Measurements from ENCODE around the gene LRRC36. TPM values are rescaled to one million over a fixed set of nuclear protein-coding genes. Genes with fewer than 3 reads are reported as not detected.

Gene LRRC36
- total RNA-seq, 4 donors from 2014 or later: 0.17 TPM; not detected in 3

GRCh38 chr16:67431775-67432505, 105.3 kb downstream of the LRRC36 start:
- no peak for TF ChIP-seq CTCF (IDR thresholded peaks at IDR 0.05; ENCODE audit: low read depth)

GRCh38 chr16:67432506-67432890, 105.9 kb downstream of the LRRC36 start:
- no peak for TF ChIP-seq CTCF (IDR thresholded peaks at IDR 0.05; ENCODE audit: low read depth)

- no peak for TF ChIP-seq CTCF (IDR thresholded peaks at IDR 0.05; ENCODE audit: low read depth)
Measured at GRCh38 chr16:67433131-67433719, 106.6 kb downstream of the LRRC36 start.

Small RNAs within 50 kb of the gene (small RNA-seq; reads per million reads assigned to genes)
- not detected for gene RNU1-123P

Other genes with a start within 250 kb of the LRRC36 start
- gene PHAF1, start 216.9 kb upstream of the LRRC36 start, total RNA-seq: 10 to 100 TPM; 15.1 to 30.1 (median 19.1) TPM
- 1 to 10 TPM; 2.8 to 5.9 (median 4.6) TPM for gene B3GNT9, start 175.8 kb upstream of the LRRC36 start, total RNA-seq
- 10 to 100 TPM in 3 of 4 donors, 1 to 10 TPM in 1; 6.7 to 42.3 (median 33.6) TPM for gene TRADD, start 166.9 kb upstream of the LRRC36 start, total RNA-seq
- gene FBXL8, start 166.9 kb upstream of the LRRC36 start, total RNA-seq: 10 to 100 TPM in 3 of 4 donors, 1 to 10 TPM in 1; 4.2 to 13.2 (median 11.7) TPM
- 10 to 100 TPM; 17.3 to 44.3 (median 35.1) TPM for gene HSF4, start 162.1 kb upstream of the LRRC36 start, total RNA-seq
- 100 to 1,000 TPM in 1 of 4 donors, 10 to 100 TPM in 3; 22.9 to 106 (median 57.4) TPM for gene NOL3, start 156.3 kb upstream of the LRRC36 start, total RNA-seq
- gene MATCAP1, start 142.9 kb upstream of the LRRC36 start, total RNA-seq: 10 to 100 TPM; 10.1 to 36.9 (median 12.5) TPM
- 10 to 100 TPM in 1 of 4 donors, 1 to 10 TPM in 2, under 1 TPM in 1; 0.17 to 13.8 (median 1.7) TPM for gene EXOC3L1, start 136.7 kb upstream of the LRRC36 start, total RNA-seq
- 10 to 100 TPM; 48.1 to 70.8 (median 58.9) TPM for gene E2F4, start 134.7 kb upstream of the LRRC36 start, total RNA-seq
- gene ELMO3, start 127.7 kb upstream of the LRRC36 start, total RNA-seq: 1 to 10 TPM in 1 of 4 donors, under 1 TPM in 3; 0.51 to 1.5 (median 0.93) TPM
- gene TMEM208, start 99.7 kb upstream of the LRRC36 start, total RNA-seq: 10 to 100 TPM; 21.9 to 36.1 (median 33.3) TPM
- gene FHOD1, start 79.3 kb upstream of the LRRC36 start, total RNA-seq: 10 to 100 TPM; 10.3 to 83.3 (median 20.9) TPM
- 1 to 10 TPM in 3 of 4 donors, not detected in 1; 1.0 to 2.3 (median 1.3) TPM for gene SLC9A5, start 77.8 kb upstream of the LRRC36 start, total RNA-seq
- gene PLEKHG4, start 47.3 kb upstream of the LRRC36 start, total RNA-seq: 10 to 100 TPM in 2 of 4 donors, 1 to 10 TPM in 2; 2.4 to 13.2 (median 10.2) TPM
- gene KCTD19, start 74 bp upstream of the LRRC36 start, total RNA-seq: under 1 TPM in 1 of 4 donors, not detected in 3; under 0.01 TPM
- gene TPPP3, start 66.7 kb downstream of the LRRC36 start, total RNA-seq: 1 to 10 TPM; 2.0 to 5.9 (median 2.6) TPM
- 10 to 100 TPM in 3 of 4 donors, 1 to 10 TPM in 1; 8.6 to 13.0 (median 11.4) TPM for gene ZDHHC1, start 89.7 kb downstream of the LRRC36 start, total RNA-seq
- 1 to 10 TPM in 1 of 4 donors, under 1 TPM in 2, not detected in 1; 0.22 to 1.3 (median 0.51) TPM for gene HSD11B2, start 104.3 kb downstream of the LRRC36 start, total RNA-seq
- 100 to 1,000 TPM in 1 of 4 donors, 10 to 100 TPM in 3; 66.4 to 169 (median 82.9) TPM for gene ATP6V0D1, start 154.3 kb downstream of the LRRC36 start, total RNA-seq
- not detected for gene AGRP, start 156.7 kb downstream of the LRRC36 start, total RNA-seq
- gene RIPOR1, start 202.0 kb downstream of the LRRC36 start, total RNA-seq: 10 to 100 TPM; 34.8 to 60.2 (median 46.7) TPM
- gene CTCF, start 235.7 kb downstream of the LRRC36 start, total RNA-seq: 10 to 100 TPM; 22.9 to 43.7 (median 29.3) TPM